ENCODE results near the gene GDF15.

Gene GDF15

DNA sequence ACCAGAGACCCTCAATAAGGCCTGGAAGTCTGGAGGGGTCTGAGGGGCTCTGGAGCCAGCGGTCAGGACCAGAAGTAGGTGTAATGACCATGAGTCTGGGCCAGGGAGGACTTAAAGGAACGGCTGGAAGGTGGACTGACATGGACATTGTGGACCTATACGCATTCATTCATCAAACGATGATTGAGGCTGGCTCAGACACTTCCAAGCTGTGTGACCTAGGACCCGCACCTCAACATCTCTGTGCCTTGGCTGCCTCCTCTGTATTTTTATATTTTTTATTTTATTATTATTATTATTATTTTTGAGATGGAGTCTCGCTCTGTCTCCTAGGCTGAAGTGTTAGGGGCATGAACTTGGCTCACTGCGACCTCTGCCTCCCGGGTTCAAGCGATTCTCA lies 20.8 kb downstream of the GDF15 start:
- TF ChIP-seq FOXM1 (IDR thresholded peaks at IDR 0.05; ENCODE audit: borderline replicate concordance), result no peak
- no peak for TF ChIP-seq L3MBTL2 (conservative IDR thresholded peaks at IDR 0.05)
- no peak for TF ChIP-seq ARNT (IDR thresholded peaks at IDR 0.05)
- no peak for TF ChIP-seq FOXK2 (IDR thresholded peaks at IDR 0.05)
- no peak for TF ChIP-seq NFRKB (IDR thresholded peaks at IDR 0.05)
- no peak for TF ChIP-seq LEF1 (IDR thresholded peaks at IDR 0.05; ENCODE audit: borderline replicate concordance)
- TF ChIP-seq TARDBP (IDR thresholded peaks at IDR 0.05), result no peak
- no peak for TF ChIP-seq PKNOX1 (IDR thresholded peaks at IDR 0.05)
- no peak for TF ChIP-seq ELF4 (IDR thresholded peaks at IDR 0.05)
- no peak for TF ChIP-seq SP1 (IDR thresholded peaks at IDR 0.05)
- no peak for TF ChIP-seq BHLHE40 (IDR thresholded peaks at IDR 0.05; ENCODE audit: borderline replicate concordance)
- DNase-seq (ENCODE audit: extremely low spot score), result no peak
- ChIA-PET POLR2A (no interaction called here), CTCF (no interaction called here)

- TF ChIP-seq HDGF (IDR thresholded peaks at IDR 0.05; ENCODE audit: borderline replicate concordance), result no peak
- TF ChIP-seq SP1 (IDR thresholded peaks at IDR 0.05), result no peak
- TF ChIP-seq FOXM1 (IDR thresholded peaks at IDR 0.05; ENCODE audit: borderline replicate concordance), result no peak
- TF ChIP-seq CTBP1 (IDR thresholded peaks at IDR 0.05; ENCODE audit: borderline replicate concordance), result no peak
- TF ChIP-seq TARDBP (IDR thresholded peaks at IDR 0.05), result no peak
- TF ChIP-seq NFRKB (IDR thresholded peaks at IDR 0.05), result no peak
- no peak for TF ChIP-seq FOXK2 (IDR thresholded peaks at IDR 0.05)
- no peak for TF ChIP-seq ZNF384 (IDR thresholded peaks at IDR 0.05)
- TF ChIP-seq L3MBTL2 (conservative IDR thresholded peaks at IDR 0.05), result no peak
- no peak for TF ChIP-seq BHLHE40 (IDR thresholded peaks at IDR 0.05; ENCODE audit: borderline replicate concordance)
- no peak for TF ChIP-seq PKNOX1 (IDR thresholded peaks at IDR 0.05)
- TF ChIP-seq ELF4 (IDR thresholded peaks at IDR 0.05), result no peak
- CTCF ChIA-PET, result no interaction called here
Observed at GRCh38 chr19:18408053-18408476, 22.1 kb downstream of the GDF15 start.

DNA sequence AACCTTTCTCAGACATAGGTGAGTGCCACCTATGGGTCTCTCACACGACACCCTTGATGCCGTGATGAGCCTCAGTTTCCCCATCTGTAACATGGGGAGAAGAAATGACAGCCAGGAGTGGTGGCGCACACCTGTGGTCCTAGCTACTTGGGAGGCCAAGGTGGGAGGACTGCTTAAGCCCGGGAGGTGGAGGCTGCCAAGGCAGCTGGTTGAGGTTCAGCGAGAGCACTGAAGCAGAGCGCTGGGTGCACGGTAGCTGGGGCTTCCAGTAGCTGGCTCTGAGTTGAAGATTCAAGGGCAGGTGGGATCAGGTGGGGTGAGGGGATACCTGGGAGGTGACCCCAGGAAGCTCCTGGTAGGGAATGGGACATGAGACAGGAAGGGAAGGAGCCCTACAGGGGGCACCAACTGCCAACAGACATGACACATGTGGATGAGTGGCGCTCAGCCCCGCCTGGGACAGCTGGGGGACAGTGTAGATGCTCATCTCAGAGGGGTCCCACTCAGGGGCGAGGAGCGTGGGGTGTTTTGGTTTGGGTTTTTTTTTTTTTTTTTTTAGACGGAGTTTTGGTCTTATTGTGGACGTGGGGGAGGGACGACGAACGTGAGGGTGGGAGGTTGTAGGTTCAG lies 26.8 kb downstream of the GDF15 start:
- ChIA-PET POLR2A (interaction anchor here (1.7 kb wide), 1 partner anchor 131 kb away, joined by 7 read pairs; the partner anchor contains the start of gene JUND), CTCF (interaction anchor here (0.6 to 1.7 kb wide), 2 partner anchors 28 to 63 kb away, joined by 3 to 5 read pairs; no protein-coding TSS in a partner anchor)
- no peak for DNase-seq (ENCODE audit: extremely low spot score)
- TF ChIP-seq SUZ12 (IDR thresholded peaks at IDR 0.05) (no peak), ZNF384 (IDR thresholded peaks at IDR 0.05) (no peak), TARDBP (IDR thresholded peaks at IDR 0.05) (no peak), HDGF (IDR thresholded peaks at IDR 0.05; ENCODE audit: borderline replicate concordance) (no peak), NFRKB (IDR thresholded peaks at IDR 0.05) (no peak), BHLHE40 (IDR thresholded peaks at IDR 0.05; ENCODE audit: borderline replicate concordance) (no peak), FOXM1 (IDR thresholded peaks at IDR 0.05; ENCODE audit: borderline replicate concordance) (no peak), LEF1 (IDR thresholded peaks at IDR 0.05; ENCODE audit: borderline replicate concordance) (no peak), FOXK2 (IDR thresholded peaks at IDR 0.05) (no peak), SP1 (IDR thresholded peaks at IDR 0.05) (no peak), FOXA1 (IDR thresholded peaks at IDR 0.05) (no peak), ARNT (IDR thresholded peaks at IDR 0.05) (no peak), CTBP1 (IDR thresholded peaks at IDR 0.05; ENCODE audit: borderline replicate concordance) (no peak)

More at GRCh38 chr19:18408053-18408476, 22.1 kb downstream of the GDF15 start:
- POLR2A ChIA-PET, result no interaction called here
- peak; percentile 55 for DNase-seq (ENCODE audit: extremely low spot score)

GRCh38 chr19:18414504-18415177 lies 28.7 kb downstream of the GDF15 start:
- TF ChIP-seq CTBP1 (IDR thresholded peaks at IDR 0.05; ENCODE audit: borderline replicate concordance), result no peak
- no peak for TF ChIP-seq SP1 (IDR thresholded peaks at IDR 0.05)
- TF ChIP-seq ARNT (IDR thresholded peaks at IDR 0.05), result no peak
- TF ChIP-seq ELF4 (IDR thresholded peaks at IDR 0.05), result no peak
- no peak for TF ChIP-seq NFRKB (IDR thresholded peaks at IDR 0.05)
- TF ChIP-seq FOXA1 (IDR thresholded peaks at IDR 0.05), result no peak
- no peak for TF ChIP-seq HDGF (IDR thresholded peaks at IDR 0.05; ENCODE audit: borderline replicate concordance)
- TF ChIP-seq LEF1 (IDR thresholded peaks at IDR 0.05; ENCODE audit: borderline replicate concordance), result no peak
- no peak for TF ChIP-seq SUZ12 (IDR thresholded peaks at IDR 0.05)
- TF ChIP-seq BHLHE40 (IDR thresholded peaks at IDR 0.05; ENCODE audit: borderline replicate concordance), result no peak
- ChIA-PET POLR2A (interaction anchor here (0.7 to 5.3 kb wide), 4 partner anchors 92 to 134 kb away, joined by 3 to 56 read pairs (median 6); partner anchors contain the start of genes JUND and LSM4), CTCF (interaction anchor here (0.5 to 2.1 kb wide), 3 partner anchors 26 to 230 kb away, joined by 3 to 9 read pairs (median 3); no protein-coding TSS in a partner anchor)
- no peak for DNase-seq (ENCODE audit: extremely low spot score)

GRCh38 chr19:18415178-18415867 lies 29.4 kb downstream of the GDF15 start:
- CTCF ChIA-PET, result interaction anchor here (0.8 to 2.1 kb wide), 5 partner anchors 26 to 136 kb away, joined by 3 to 9 read pairs (median 3); partner anchors contain the start of gene GDF15
- POLR2A ChIA-PET, result interaction anchor here (0.7 to 5.3 kb wide), 4 partner anchors 66 to 135 kb away, joined by 3 to 56 read pairs (median 5); partner anchors contain the start of genes JUND and LSM4
- TF ChIP-seq NFRKB (IDR thresholded peaks at IDR 0.05) (no peak), TARDBP (IDR thresholded peaks at IDR 0.05) (no peak), ARNT (IDR thresholded peaks at IDR 0.05) (no peak), HDGF (IDR thresholded peaks at IDR 0.05; ENCODE audit: borderline replicate concordance) (no peak)
- DNase-seq (ENCODE audit: extremely low spot score), result no peak
